Muscle layer of duodenum (tissue), 2 donors: ENCODE measurements around the gene C6orf58.
"Not testable (repeated sequence)": the region's sequence is repeated elsewhere in the genome, so short reads cannot be mapped to it uniquely, and the experiment has no call there.

ENCODE experiments used
- H3K27ac ChIP-seq: one replicate; pipeline ENCODE4 v1.7.0; 2013; ENCODE audit warnings: mild to moderate bottlenecking, low read length
- H3K27me3 ChIP-seq: one replicate; pipeline ENCODE4 v1.7.0; 2013; ENCODE audit warnings: low read depth, mild to moderate bottlenecking, control low read depth, low read length
- H3K36me3 ChIP-seq, 2 donors: one replicate each; pipeline ENCODE4 v1.7.0; 2013; ENCODE audit warnings: low read length in 2 of 2, control low read depth in 1 of 2, mild to moderate bottlenecking in 1 of 2; ENCODE audit not compliant: insufficient read depth in 2 of 2, control insufficient read depth in 1 of 2
- H3K4me1 ChIP-seq, 2 donors: one replicate each; pipeline ENCODE4 v1.7.0; 2013; ENCODE audit warnings: low read length in 2 of 2, mild to moderate bottlenecking in 2 of 2, control low read depth in 1 of 2, moderate library complexity in 1 of 2; ENCODE audit not compliant: insufficient read depth in 2 of 2, control insufficient read depth in 1 of 2
- H3K4me3 ChIP-seq, 2 donors: one replicate each; pipeline ENCODE4 v1.7.0; 2013; ENCODE audit warnings: low read length in 2 of 2, low read depth in 1 of 2, mild to moderate bottlenecking in 1 of 2
- H3K9me3 ChIP-seq, 2 donors: one replicate each; pipeline ENCODE4 v1.7.0; 2013; ENCODE audit warnings: low read length in 2 of 2, control low read depth in 1 of 2, mild to moderate bottlenecking in 1 of 2; ENCODE audit not compliant: control insufficient read depth in 1 of 2
- donor health status: healthy.

C6orf58 gene

GRCh38 chr6:127592964-127593363 is 16.0 kb downstream of the C6orf58 start:
- Histone ChIP-seq H3K36me3 (no peaks in the 10 kb centered on the region), H3K4me3 (no peak overlapping the region)

GRCh38 chr6:127593456-127593855 is 16.5 kb downstream of the C6orf58 start:
- H3K36me3 ChIP-seq, H3K4me1 ChIP-seq, H3K27ac ChIP-seq, H3K27me3 ChIP-seq, H3K4me3 ChIP-seq, H3K9me3 ChIP-seq: not testable (repeated sequence)

More at GRCh38 chr6:127592964-127593363, 16.0 kb downstream of the C6orf58 start:
- no peaks in the 10 kb centered on the region for H3K9me3 ChIP-seq
- no peaks in the 10 kb centered on the region for H3K27me3 ChIP-seq
- H3K4me1 ChIP-seq: no peaks in the 10 kb centered on the region
- no peak overlapping the region for H3K27ac ChIP-seq

GRCh38 chr6:127606131-127606562 is 29.2 kb downstream of the C6orf58 start:
- Histone ChIP-seq H3K36me3 (no peaks in the 10 kb centered on the region), H3K4me3 (no peak overlapping the region), H3K9me3 (no peaks in the 10 kb centered on the region), H3K27me3 (no peaks in the 10 kb centered on the region), H3K4me1 (no peaks in the 10 kb centered on the region), H3K27ac (no peak overlapping the region)

GRCh38 chr6:127608554-127609270 is 31.7 kb downstream of the C6orf58 start:
- no peaks in the 10 kb centered on the region for H3K9me3 ChIP-seq
- H3K36me3 ChIP-seq: no peaks in the 10 kb centered on the region
- H3K27me3 ChIP-seq: no peaks in the 10 kb centered on the region
- H3K27ac ChIP-seq: no peak overlapping the region
- H3K4me3 ChIP-seq: no peak overlapping the region
- no peaks in the 10 kb centered on the region for H3K4me1 ChIP-seq

- no peaks in the 10 kb centered on the region for H3K4me1 ChIP-seq
- no peak overlapping the region for H3K4me3 ChIP-seq
- no peak overlapping the region for H3K27ac ChIP-seq
- no peaks in the 10 kb centered on the region for H3K27me3 ChIP-seq
- no peaks in the 10 kb centered on the region for H3K9me3 ChIP-seq
- H3K36me3 ChIP-seq: no peaks in the 10 kb centered on the region
These were observed 41.8 kb downstream of the C6orf58 start for GRCh38 chr6:127618729-127619128.

- Histone ChIP-seq H3K4me3 (no peak overlapping the region), H3K27me3 (no peaks in the 10 kb centered on the region), H3K27ac (no peak overlapping the region), H3K36me3 (no peaks in the 10 kb centered on the region), H3K4me1 (no peaks in the 10 kb centered on the region), H3K9me3 (no peaks in the 10 kb centered on the region)
These were observed 53.8 kb downstream of the C6orf58 start for GRCh38 chr6:127630800-127631199.

GRCh38 chr6:127634178-127634577 is 57.2 kb downstream of the C6orf58 start:
- H3K4me1 ChIP-seq: no peaks in the 10 kb centered on the region
- H3K9me3 ChIP-seq: no peaks in the 10 kb centered on the region
- no peaks in the 10 kb centered on the region for H3K36me3 ChIP-seq
- H3K4me3 ChIP-seq: no peak overlapping the region
- no peak overlapping the region for H3K27ac ChIP-seq
- H3K27me3 ChIP-seq: no peaks in the 10 kb centered on the region

GRCh38 chr6:127635091-127635490 is 58.1 kb downstream of the C6orf58 start:
- no peaks in the 10 kb centered on the region for H3K4me1 ChIP-seq
- H3K27me3 ChIP-seq: no peaks in the 10 kb centered on the region
- no peaks in the 10 kb centered on the region for H3K9me3 ChIP-seq
- H3K36me3 ChIP-seq: no peaks in the 10 kb centered on the region
- no peak overlapping the region for H3K27ac ChIP-seq
- H3K4me3 ChIP-seq: no peak overlapping the region

- no peaks in the 10 kb centered on the region for H3K4me1 ChIP-seq
- no peak overlapping the region for H3K27ac ChIP-seq
- H3K4me3 ChIP-seq: no peak overlapping the region
- no peaks in the 10 kb centered on the region for H3K27me3 ChIP-seq
- no peaks in the 10 kb centered on the region for H3K36me3 ChIP-seq
- H3K9me3 ChIP-seq: no peaks in the 10 kb centered on the region
These were observed 60.9 kb downstream of the C6orf58 start for GRCh38 chr6:127637830-127638409.
